SH-SY5Y (cell line): ENCODE measurements around the gene ARID3B.

Source experiments
- GATA2 ChIP-seq: IDR thresholded peaks from 2 replicates; pipeline ENCODE4 v1.6.1; 2011; ENCODE audit warnings: mild to moderate bottlenecking, low read depth, low read length
- GATA3 ChIP-seq: IDR thresholded peaks from 2 replicates; pipeline ENCODE4 v1.6.1; 2011; ENCODE audit warnings: low read depth, mild to moderate bottlenecking, low read length, moderate library complexity

DNA sequence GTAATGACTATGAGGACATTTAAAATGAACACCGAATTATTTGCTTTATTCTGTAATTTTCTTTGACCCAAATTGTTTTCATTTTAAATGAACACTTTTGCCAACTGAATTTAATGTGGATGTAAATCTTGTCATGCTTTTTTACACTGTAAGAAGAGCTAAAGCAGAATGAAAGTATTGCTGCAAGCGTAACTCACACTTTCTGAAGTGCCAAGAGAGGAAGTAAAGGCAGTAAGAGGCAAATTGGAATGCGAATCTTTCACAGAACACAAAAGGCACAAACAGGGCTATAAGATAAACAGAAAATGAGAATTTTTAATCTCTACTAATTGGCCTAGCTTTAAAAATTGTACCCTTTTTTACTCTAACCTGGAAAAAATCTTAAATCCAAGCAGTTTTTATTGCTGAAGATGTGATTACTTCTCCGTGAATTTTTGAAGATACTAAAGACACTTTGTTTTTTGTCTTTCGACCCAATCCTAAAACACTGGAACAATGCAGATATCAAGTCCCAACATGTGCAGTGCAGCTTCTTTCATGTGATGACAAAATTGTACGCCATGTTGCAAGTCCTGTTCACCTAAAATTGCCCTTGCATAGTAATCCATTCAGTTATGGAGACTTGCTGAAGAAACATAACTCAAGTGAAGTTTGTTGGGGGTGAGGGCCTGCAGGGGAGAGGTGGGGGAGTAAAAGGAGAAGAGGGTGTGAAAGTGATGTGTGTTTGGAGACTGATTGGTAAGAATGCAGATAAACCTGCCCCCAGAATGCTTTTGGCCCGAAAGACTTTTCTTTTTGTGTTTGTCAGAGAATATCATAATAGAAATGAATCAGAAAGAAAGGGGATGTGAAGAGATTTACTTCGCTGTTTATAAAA lies 1.4 kb downstream of the ARID3B start:
- TF ChIP-seq GATA2 (no peak), GATA3 (no peak)
